ENCODE measurements around the gene KCNA5. TPM values are rescaled to one million over a fixed set of nuclear protein-coding genes. Genes with fewer than 3 reads are reported as not detected.

Gene KCNA5
- 1.2 TPM for polyA plus RNA-seq (2013, experiment 1 of 4)
- 1.3 TPM for polyA plus RNA-seq (2013, experiment 2 of 4)
- 1.3 TPM for polyA plus RNA-seq (2013, experiment 3 of 4)
- polyA plus RNA-seq (2013, experiment 4 of 4): 0.85 TPM

GRCh38 chr12:5043589-5044419 is at the start of gene KCNA5:
Gene KCNA5 (plus strand): TSS chr12:5043879. CDS start chr12:5044148, 269 bp downstream.
- peaks cover 21% of the 10 kb centered on the region for H3K4me1 ChIP-seq (ENCODE audit: control insufficient read depth, insufficient read depth, low read length)
- no peak within 1 kb of the TSS for H3K27ac ChIP-seq (ENCODE audit: insufficient read depth, low read depth, low read length, poor library complexity, severe bottlenecking)
- WGBS, 2 experiments: 6 to 7% methylated on average over 67 to 68 of the region's 68 CpGs
- H3K27me3 ChIP-seq (ENCODE audit: control insufficient read depth, insufficient read depth, low read length, poor library complexity, severe bottlenecking): peaks cover 64% of the 10 kb centered on the region
- no peaks in the 10 kb centered on the region for H3K36me3 ChIP-seq (ENCODE audit: control insufficient read depth, insufficient read depth, low read length)
- H3K4me3 ChIP-seq (ENCODE audit: insufficient read depth, low read depth, low read length): peak within 1 kb of the TSS; percentile 37
- H3K9me3 ChIP-seq (ENCODE audit: control insufficient read depth, low read length): no peaks in the 10 kb centered on the region

GRCh38 chr12:4994622-4995021 is 49.1 kb upstream of the KCNA5 start:
- Histone ChIP-seq H3K36me3 (ENCODE audit: control insufficient read depth, insufficient read depth, low read length) (no peaks in the 10 kb centered on the region), H3K27ac (ENCODE audit: insufficient read depth, low read depth, low read length, poor library complexity, severe bottlenecking) (no peak overlapping the region), H3K4me1 (ENCODE audit: control insufficient read depth, insufficient read depth, low read length) (no peaks in the 10 kb centered on the region), H3K27me3 (ENCODE audit: control insufficient read depth, insufficient read depth, low read length, poor library complexity, severe bottlenecking) (no peaks in the 10 kb centered on the region), H3K4me3 (ENCODE audit: insufficient read depth, low read depth, low read length) (no peak overlapping the region), H3K9me3 (ENCODE audit: control insufficient read depth, low read length) (no peaks in the 10 kb centered on the region)
- 88 to 92% methylated on average over 4 of the region's 4 CpGs for WGBS, 2 experiments

GRCh38 chr12:4996714-4997113 is 47.0 kb upstream of the KCNA5 start:
- WGBS, 2 experiments: 88 to 94% methylated on average over 4 of the region's 4 CpGs
- H3K27me3 ChIP-seq (ENCODE audit: control insufficient read depth, insufficient read depth, low read length, poor library complexity, severe bottlenecking): no peaks in the 10 kb centered on the region
- H3K4me1 ChIP-seq (ENCODE audit: control insufficient read depth, insufficient read depth, low read length): peaks cover 5% of the 10 kb centered on the region
- no peaks in the 10 kb centered on the region for H3K36me3 ChIP-seq (ENCODE audit: control insufficient read depth, insufficient read depth, low read length)
- no peak overlapping the region for H3K27ac ChIP-seq (ENCODE audit: insufficient read depth, low read depth, low read length, poor library complexity, severe bottlenecking)
- H3K9me3 ChIP-seq (ENCODE audit: control insufficient read depth, low read length): no peaks in the 10 kb centered on the region
- no peak overlapping the region for H3K4me3 ChIP-seq (ENCODE audit: insufficient read depth, low read depth, low read length)

- H3K27ac ChIP-seq (ENCODE audit: insufficient read depth, low read depth, low read length, poor library complexity, severe bottlenecking): no peak overlapping the region
- no peaks in the 10 kb centered on the region for H3K27me3 ChIP-seq (ENCODE audit: control insufficient read depth, insufficient read depth, low read length, poor library complexity, severe bottlenecking)
- WGBS, 2 experiments: 90 to 92% methylated on average over 7 of the region's 7 CpGs
- H3K4me1 ChIP-seq (ENCODE audit: control insufficient read depth, insufficient read depth, low read length): peaks cover 5% of the 10 kb centered on the region
- no peak overlapping the region for H3K4me3 ChIP-seq (ENCODE audit: insufficient read depth, low read depth, low read length)
- H3K36me3 ChIP-seq (ENCODE audit: control insufficient read depth, insufficient read depth, low read length): no peaks in the 10 kb centered on the region
- H3K9me3 ChIP-seq (ENCODE audit: control insufficient read depth, low read length): no peaks in the 10 kb centered on the region
Observed at GRCh38 chr12:4997939-4998338, 45.7 kb upstream of the KCNA5 start.

GRCh38 chr12:5000204-5000603 is 43.5 kb upstream of the KCNA5 start:
- H3K27ac ChIP-seq (ENCODE audit: insufficient read depth, low read depth, low read length, poor library complexity, severe bottlenecking): no peak overlapping the region
- no peaks in the 10 kb centered on the region for H3K27me3 ChIP-seq (ENCODE audit: control insufficient read depth, insufficient read depth, low read length, poor library complexity, severe bottlenecking)
- WGBS, 2 experiments: 90 to 91% methylated on average over 3 of the region's 3 CpGs
- H3K4me3 ChIP-seq (ENCODE audit: insufficient read depth, low read depth, low read length): no peak overlapping the region
- no peaks in the 10 kb centered on the region for H3K9me3 ChIP-seq (ENCODE audit: control insufficient read depth, low read length)
- no peaks in the 10 kb centered on the region for H3K36me3 ChIP-seq (ENCODE audit: control insufficient read depth, insufficient read depth, low read length)
- H3K4me1 ChIP-seq (ENCODE audit: control insufficient read depth, insufficient read depth, low read length): peaks cover 5% of the 10 kb centered on the region

DNA sequence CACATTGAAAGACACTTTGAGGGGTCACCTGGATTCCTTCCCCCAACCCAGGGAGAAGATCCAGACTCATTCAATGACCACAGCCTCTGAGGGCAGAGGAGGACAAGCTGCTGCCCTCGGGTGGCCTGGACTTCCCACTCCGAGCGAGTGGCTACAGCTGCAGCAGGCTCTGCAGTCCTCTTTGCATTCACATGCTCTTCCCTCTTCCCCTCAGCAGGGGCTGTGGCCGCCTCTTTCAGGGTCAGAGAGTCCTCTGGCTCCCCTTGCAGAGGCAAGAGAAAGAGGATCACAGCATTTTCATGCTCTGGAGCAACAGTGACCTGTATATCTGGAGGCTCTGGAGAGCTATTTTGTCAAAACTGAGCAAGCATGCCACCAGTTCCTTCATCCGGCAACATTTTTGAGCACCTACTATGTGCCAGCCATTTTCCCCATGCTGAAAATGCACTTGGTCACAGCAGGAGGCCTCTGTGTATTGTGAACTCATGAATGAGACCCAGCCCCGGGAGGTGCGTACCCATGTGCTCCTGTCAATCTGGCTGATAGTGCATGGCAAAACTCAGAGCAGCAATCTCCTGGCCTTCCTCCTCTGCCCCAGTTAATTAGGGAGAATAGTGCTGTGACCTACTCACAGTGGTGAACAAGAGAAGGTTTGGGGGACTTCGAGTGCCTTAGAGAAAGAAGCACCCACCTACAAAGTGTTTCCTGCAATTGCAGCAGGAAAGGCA is 42.9 kb upstream of the KCNA5 start:
- 44 to 54% methylated on average over 8 of the region's 8 CpGs for WGBS, 2 experiments
- no peaks in the 10 kb centered on the region for H3K36me3 ChIP-seq (ENCODE audit: control insufficient read depth, insufficient read depth, low read length)
- no peak overlapping the region for H3K4me3 ChIP-seq (ENCODE audit: insufficient read depth, low read depth, low read length)
- H3K27ac ChIP-seq (ENCODE audit: insufficient read depth, low read depth, low read length, poor library complexity, severe bottlenecking): no peak overlapping the region
- no peaks in the 10 kb centered on the region for H3K27me3 ChIP-seq (ENCODE audit: control insufficient read depth, insufficient read depth, low read length, poor library complexity, severe bottlenecking)
- H3K4me1 ChIP-seq (ENCODE audit: control insufficient read depth, insufficient read depth, low read length): peaks cover 5% of the 10 kb centered on the region
- no peaks in the 10 kb centered on the region for H3K9me3 ChIP-seq (ENCODE audit: control insufficient read depth, low read length)

GRCh38 chr12:5003025-5003666 is 40.5 kb upstream of the KCNA5 start:
- no peaks in the 10 kb centered on the region for H3K36me3 ChIP-seq (ENCODE audit: control insufficient read depth, insufficient read depth, low read length)
- H3K9me3 ChIP-seq (ENCODE audit: control insufficient read depth, low read length): no peaks in the 10 kb centered on the region
- H3K27ac ChIP-seq (ENCODE audit: insufficient read depth, low read depth, low read length, poor library complexity, severe bottlenecking): no peak overlapping the region
- peaks cover 5% of the 10 kb centered on the region for H3K4me1 ChIP-seq (ENCODE audit: control insufficient read depth, insufficient read depth, low read length)
- H3K27me3 ChIP-seq (ENCODE audit: control insufficient read depth, insufficient read depth, low read length, poor library complexity, severe bottlenecking): no peaks in the 10 kb centered on the region
- WGBS, 2 experiments: 28 to 36% methylated on average over 9 of the region's 9 CpGs
- no peak overlapping the region for H3K4me3 ChIP-seq (ENCODE audit: insufficient read depth, low read depth, low read length)

DNA sequence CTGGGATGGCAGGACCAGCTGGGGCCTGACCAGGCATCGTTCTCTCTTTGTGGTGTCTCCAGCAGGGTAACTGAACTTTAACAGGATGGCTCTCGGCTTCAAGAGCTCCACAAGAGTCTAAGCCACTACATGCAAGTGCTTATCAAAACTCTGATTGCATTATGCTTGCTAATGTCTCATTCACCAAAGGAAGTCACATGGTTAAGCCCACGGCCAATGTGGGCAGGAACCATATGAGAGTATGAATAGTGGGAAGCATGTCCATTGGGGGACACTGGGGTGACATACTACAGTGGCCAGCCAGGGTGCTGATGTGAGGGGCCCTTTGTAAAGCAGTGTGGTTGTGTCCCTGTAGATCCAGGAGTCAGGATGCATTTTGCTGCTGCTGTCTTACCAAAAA is 35.0 kb upstream of the KCNA5 start:
- 95% methylated on average over 3 of the region's 3 CpGs for WGBS, 2 experiments
- H3K4me1 ChIP-seq (ENCODE audit: control insufficient read depth, insufficient read depth, low read length): no peaks in the 10 kb centered on the region

DNA sequence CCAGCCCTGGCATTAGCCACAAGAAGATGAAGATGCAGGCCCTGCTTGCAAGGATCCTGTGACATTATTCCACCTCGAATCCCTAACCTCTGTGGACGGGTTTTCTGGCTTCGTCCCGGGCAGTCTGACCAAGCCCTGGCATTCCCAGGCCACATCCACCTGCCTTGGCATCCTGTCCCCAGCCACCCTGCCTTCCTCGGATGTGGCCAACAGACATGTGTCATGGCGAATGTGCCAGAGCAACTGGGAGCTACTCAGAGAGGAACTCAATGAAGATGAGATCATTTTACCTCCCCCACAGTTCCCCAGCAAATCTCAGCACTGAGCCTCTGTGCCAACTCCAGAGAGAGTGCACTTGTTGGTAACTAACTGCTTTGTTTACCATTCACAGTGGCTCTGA is 33.5 kb upstream of the KCNA5 start:
- H3K4me1 ChIP-seq (ENCODE audit: control insufficient read depth, insufficient read depth, low read length): no peaks in the 10 kb centered on the region
- 90 to 94% methylated on average over 6 of the region's 6 CpGs for WGBS, 2 experiments
- H3K27me3 ChIP-seq (ENCODE audit: control insufficient read depth, insufficient read depth, low read length, poor library complexity, severe bottlenecking): no peaks in the 10 kb centered on the region
- H3K4me3 ChIP-seq (ENCODE audit: insufficient read depth, low read depth, low read length): no peak overlapping the region
- no peak overlapping the region for H3K27ac ChIP-seq (ENCODE audit: insufficient read depth, low read depth, low read length, poor library complexity, severe bottlenecking)
- no peaks in the 10 kb centered on the region for H3K9me3 ChIP-seq (ENCODE audit: control insufficient read depth, low read length)
- H3K36me3 ChIP-seq (ENCODE audit: control insufficient read depth, insufficient read depth, low read length): no peaks in the 10 kb centered on the region

More for the DNA sequence above, 35.0 kb upstream of the KCNA5 start:
- no peaks in the 10 kb centered on the region for H3K9me3 ChIP-seq (ENCODE audit: control insufficient read depth, low read length)
- H3K36me3 ChIP-seq (ENCODE audit: control insufficient read depth, insufficient read depth, low read length): no peaks in the 10 kb centered on the region
- no peak overlapping the region for H3K4me3 ChIP-seq (ENCODE audit: insufficient read depth, low read depth, low read length)
- no peak overlapping the region for H3K27ac ChIP-seq (ENCODE audit: insufficient read depth, low read depth, low read length, poor library complexity, severe bottlenecking)
- no peaks in the 10 kb centered on the region for H3K27me3 ChIP-seq (ENCODE audit: control insufficient read depth, insufficient read depth, low read length, poor library complexity, severe bottlenecking)

- Histone ChIP-seq H3K27me3 (ENCODE audit: control insufficient read depth, insufficient read depth, low read length, poor library complexity, severe bottlenecking) (no peaks in the 10 kb centered on the region), H3K36me3 (ENCODE audit: control insufficient read depth, insufficient read depth, low read length) (no peaks in the 10 kb centered on the region), H3K4me1 (ENCODE audit: control insufficient read depth, insufficient read depth, low read length) (no peaks in the 10 kb centered on the region), H3K9me3 (ENCODE audit: control insufficient read depth, low read length) (no peaks in the 10 kb centered on the region), H3K27ac (ENCODE audit: insufficient read depth, low read depth, low read length, poor library complexity, severe bottlenecking) (no peak overlapping the region), H3K4me3 (ENCODE audit: insufficient read depth, low read depth, low read length) (no peak overlapping the region)
- 89 to 96% methylated on average over 6 of the region's 6 CpGs for WGBS, 2 experiments
Observed at GRCh38 chr12:5012337-5012736, 31.3 kb upstream of the KCNA5 start.

All from ectodermal cell (in vitro differentiated cells).